GM23338 (cell line): ENCODE results near the gene CEP44. TPM values are rescaled to one million over a fixed set of nuclear protein-coding genes. Genes with fewer than 3 reads are reported as not detected.

Experiments used
- ATAC-seq: fragments of 200-7000 bp; cut with Tn5 transposase; 3 replicates; pipeline ENCODE4 v1.9.1; 2020
- DNase-seq: peaks from one replicate; pipeline ENCODE4 v3.0.0-alpha.2; 2015; ENCODE audit warnings: low spot score
- H2AFZ ChIP-seq: fragments of 200-600 bp; sonication (generic); 2 replicates; pipeline ENCODE4 v1.8.0; 2016; ENCODE audit warnings: antibody characterized with exemption, mild to moderate bottlenecking, moderate library complexity
- H3F3A ChIP-seq: fragments of 200-600 bp; sonication (generic); replicated peaks from 2 replicates; pipeline ENCODE4 v1.8.0; 2017; ENCODE audit warnings: antibody characterized with exemption, mixed run types, low read depth
- H3K27ac ChIP-seq: fragments of 200-600 bp; sonication (generic); 2 replicates; pipeline ENCODE4 v1.6.1; 2016; ENCODE audit warnings: low read depth
- H3K27me3 ChIP-seq: fragments of 200-600 bp; sonication (generic); 2 replicates; pipeline ENCODE4 v1.8.0; 2016; ENCODE audit warnings: mild to moderate bottlenecking, mixed run types, moderate library complexity; ENCODE audit not compliant: insufficient read depth
- H3K36me3 ChIP-seq: fragments of 200-600 bp; sonication (generic); 2 replicates; pipeline ENCODE4 v1.8.0; 2016; ENCODE audit warnings: mild to moderate bottlenecking; ENCODE audit not compliant: insufficient read depth
- H3K4me1 ChIP-seq: fragments of 200-600 bp; sonication (generic); 2 replicates; pipeline ENCODE4 v1.8.0; 2016; ENCODE audit warnings: mild to moderate bottlenecking, moderate library complexity; ENCODE audit not compliant: insufficient read depth
- H3K4me2 ChIP-seq: fragments of 200-600 bp; sonication (generic); 2 replicates; pipeline ENCODE4 v1.7.1; 2017; ENCODE audit warnings: mixed run types
- H3K4me3 ChIP-seq: fragments of 200-600 bp; sonication (generic); 2 replicates; pipeline ENCODE4 v1.6.1; 2016; ENCODE audit warnings: mixed run types
- H3K79me2 ChIP-seq: fragments of 200-600 bp; sonication (generic); replicated peaks from 2 replicates; pipeline ENCODE4 v1.8.0; 2017; ENCODE audit warnings: mild to moderate bottlenecking; ENCODE audit not compliant: insufficient read depth
- H3K9me2 ChIP-seq: fragments of 200-600 bp; sonication (generic); 2 replicates; pipeline ENCODE4 v1.8.0; 2017; ENCODE audit not compliant: insufficient read depth
- H4K20me1 ChIP-seq: fragments of 200-600 bp; sonication (generic); replicated peaks from 2 replicates; pipeline ENCODE4 v1.8.0; 2017; ENCODE audit warnings: mild to moderate bottlenecking; ENCODE audit not compliant: insufficient read depth
- H3K27ac Mint-ChIP-seq: 2 replicates; pipeline ENCODE4 v1.8.0; 2020; ENCODE audit warnings: inconsistent platforms, mild to moderate bottlenecking, moderate library complexity, mixed read lengths
- H3K27me3 Mint-ChIP-seq: 3 replicates; pipeline ENCODE4 v1.8.0; 2022; ENCODE audit warnings: low read depth, mild to moderate bottlenecking, moderate library complexity, mixed read lengths, inconsistent platforms; ENCODE audit not compliant: insufficient read depth, poor library complexity
- H3K36me3 Mint-ChIP-seq: 3 replicates; pipeline ENCODE4 v1.8.0; 2021; ENCODE audit warnings: low read depth, mild to moderate bottlenecking, inconsistent platforms, moderate library complexity, mixed read lengths
- H3K4me1 Mint-ChIP-seq: 3 replicates; pipeline ENCODE4 v1.8.0; 2020; ENCODE audit warnings: mild to moderate bottlenecking, inconsistent platforms, mixed read lengths
- H3K4me3 Mint-ChIP-seq: 3 replicates; pipeline ENCODE4 v1.8.0; 2021; ENCODE audit warnings: moderate library complexity, mild to moderate bottlenecking, inconsistent platforms, mixed read lengths
- H3K9me3 Mint-ChIP-seq: 3 replicates; pipeline ENCODE4 v1.8.0; 2020; ENCODE audit warnings: moderate library complexity, mild to moderate bottlenecking, inconsistent platforms, mixed read lengths
- CREB1 ChIP-seq: fragments of 250-450 bp; sonication (Bioruptor Pico); IDR thresholded peaks from 2 replicates; pipeline ENCODE4 v1.5.0; 2020; ENCODE audit warnings: low read depth, mild to moderate bottlenecking, moderate library complexity
- ETS1 ChIP-seq: IDR thresholded peaks from 2 replicates; pipeline ENCODE4 v1.6.1; 2016; ENCODE audit warnings: antibody characterized with exemption
- EZH2 ChIP-seq: fragments of 200-600 bp; sonication (generic); IDR thresholded peaks from one replicate; pipeline ENCODE4 v1.8.0; 2017; ENCODE audit warnings: antibody characterized with exemption, mild to moderate bottlenecking, low read depth; ENCODE audit not compliant: unreplicated experiment
- EZH2phosphoT487 ChIP-seq: fragments of 200-600 bp; sonication (generic); IDR thresholded peaks from one replicate; pipeline ENCODE4 v1.8.1; 2018; ENCODE audit warnings: antibody characterized with exemption; ENCODE audit not compliant: unreplicated experiment
- JUNB ChIP-seq: IDR thresholded peaks from one replicate; pipeline ENCODE4 v1.6.1; 2016; ENCODE audit warnings: antibody characterized with exemption; ENCODE audit not compliant: unreplicated experiment
- NANOG ChIP-seq: IDR thresholded peaks from 2 replicates; pipeline ENCODE4 v1.6.1; 2016; ENCODE audit warnings: antibody characterized with exemption, borderline replicate concordance
- POLR2AphosphoS5 ChIP-seq: IDR thresholded peaks from 2 replicates; pipeline ENCODE4 v1.6.1; 2016; ENCODE audit warnings: antibody characterized with exemption, low read depth
- REST ChIP-seq: IDR thresholded peaks from one replicate; pipeline ENCODE4 v1.6.1; 2018; ENCODE audit warnings: antibody characterized with exemption; ENCODE audit not compliant: unreplicated experiment
- STAT1 ChIP-seq: IDR thresholded peaks from one replicate; pipeline ENCODE4 v1.6.1; 2016; ENCODE audit warnings: antibody characterized with exemption; ENCODE audit not compliant: unreplicated experiment
- ZNF114 ChIP-seq: fragments of 250-450 bp; sonication (Bioruptor Pico); IDR thresholded peaks from 2 replicates; pipeline ENCODE4 v1.5.0; 2020; ENCODE audit warnings: mild to moderate bottlenecking, moderate library complexity
- ZNF331 ChIP-seq: fragments of 250-450 bp; sonication (Bioruptor Pico); IDR thresholded peaks from 2 replicates; pipeline ENCODE4 v1.5.0; 2020; ENCODE audit warnings: low read depth, mild to moderate bottlenecking, moderate library complexity
- polyA plus RNA-seq: library from polyadenylated mRNA; unstranded; fragments of >200 nt; fragmentation: Nextera tagmentation; extraction: Ambion mirVana; gene quantifications from 2 replicates; pipeline ENCODE4 v1.2.1, GENCODE V29; 2016
- total RNA-seq: library from RNA; depleted of rRNA; stranded (reverse); fragments of >200 nt; shearing (Covaris generic); gene quantifications from 2 replicates; pipeline ENCODE4 v1.2.3, GENCODE V29; 2014
- TF ChIP-seq, protein P1 (sequence below), 2 experiments: fragments of 200-600 bp in 1 of 2; sonication (generic) in 1 of 2; conservative IDR thresholded peaks; 2 replicates each; pipeline versions ENCODE4 v1.5.1 to v1.6.1; 2016 to 2017; ENCODE audit warnings: antibody characterized with exemption in 2 of 2, low read depth in 2 of 2, mild to moderate bottlenecking in 2 of 2, moderate library complexity in 1 of 2
- TF ChIP-seq, protein P2 (sequence below): fragments of 250-450 bp; sonication (Bioruptor Pico); IDR thresholded peaks from 2 replicates; pipeline ENCODE4 v1.5.0; 2020; ENCODE audit warnings: mild to moderate bottlenecking, moderate library complexity

Gene CEP44
- total and polyA plus RNA-seq, 2 experiments from 2014 or later, result 12.1 to 17.4 TPM

- Histone ChIP-seq H3K27ac (no peak overlapping the region), H3K4me2 (no peak overlapping the region), H3K9me2 (no peaks in the 10 kb centered on the region), H3K27me3 (no peaks in the 10 kb centered on the region), H3K36me3 (no peaks in the 10 kb centered on the region), H3K4me1 (no peaks in the 10 kb centered on the region), H3F3A (no peaks in the 10 kb centered on the region), H2AFZ (no peak overlapping the region), H3K79me2 (no peaks in the 10 kb centered on the region), H3K4me3 (no peak overlapping the region), H4K20me1 (no peaks in the 10 kb centered on the region)
- DNase-seq (no peak), ATAC-seq (no peak)
- Mint-ChIP-seq H3K9me3 (no peaks in the 10 kb centered on the region; the same call in 2 of the 3 replicates), H3K27me3 (peaks cover 1% of the 10 kb centered on the region), H3K4me1 (no peaks in the 10 kb centered on the region), H3K36me3 (no peaks in the 10 kb centered on the region), H3K4me3 (no peak overlapping the region), H3K27ac (no peak overlapping the region)
- no peak for TF ChIP-seq POLR2AphosphoS5
- TF ChIP-seq ETS1, result no peak
- TF ChIP-seq STAT1, result no peak
- no peak for TF ChIP-seq EZH2phosphoT487
- no peak for TF ChIP-seq NANOG
- TF ChIP-seq REST, result no peak
- no peak for TF ChIP-seq EZH2
- TF ChIP-seq, protein P1, sequence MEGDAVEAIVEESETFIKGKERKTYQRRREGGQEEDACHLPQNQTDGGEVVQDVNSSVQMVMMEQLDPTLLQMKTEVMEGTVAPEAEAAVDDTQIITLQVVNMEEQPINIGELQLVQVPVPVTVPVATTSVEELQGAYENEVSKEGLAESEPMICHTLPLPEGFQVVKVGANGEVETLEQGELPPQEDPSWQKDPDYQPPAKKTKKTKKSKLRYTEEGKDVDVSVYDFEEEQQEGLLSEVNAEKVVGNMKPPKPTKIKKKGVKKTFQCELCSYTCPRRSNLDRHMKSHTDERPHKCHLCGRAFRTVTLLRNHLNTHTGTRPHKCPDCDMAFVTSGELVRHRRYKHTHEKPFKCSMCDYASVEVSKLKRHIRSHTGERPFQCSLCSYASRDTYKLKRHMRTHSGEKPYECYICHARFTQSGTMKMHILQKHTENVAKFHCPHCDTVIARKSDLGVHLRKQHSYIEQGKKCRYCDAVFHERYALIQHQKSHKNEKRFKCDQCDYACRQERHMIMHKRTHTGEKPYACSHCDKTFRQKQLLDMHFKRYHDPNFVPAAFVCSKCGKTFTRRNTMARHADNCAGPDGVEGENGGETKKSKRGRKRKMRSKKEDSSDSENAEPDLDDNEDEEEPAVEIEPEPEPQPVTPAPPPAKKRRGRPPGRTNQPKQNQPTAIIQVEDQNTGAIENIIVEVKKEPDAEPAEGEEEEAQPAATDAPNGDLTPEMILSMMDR (conservative IDR thresholded peaks at IDR 0.05; ENCODE audit: low read depth in 2 of 2), result no peak
- no peak for TF ChIP-seq ZNF331 (CRISPR knock-in tag)
- no peak for TF ChIP-seq ZNF114
- TF ChIP-seq, protein P2, sequence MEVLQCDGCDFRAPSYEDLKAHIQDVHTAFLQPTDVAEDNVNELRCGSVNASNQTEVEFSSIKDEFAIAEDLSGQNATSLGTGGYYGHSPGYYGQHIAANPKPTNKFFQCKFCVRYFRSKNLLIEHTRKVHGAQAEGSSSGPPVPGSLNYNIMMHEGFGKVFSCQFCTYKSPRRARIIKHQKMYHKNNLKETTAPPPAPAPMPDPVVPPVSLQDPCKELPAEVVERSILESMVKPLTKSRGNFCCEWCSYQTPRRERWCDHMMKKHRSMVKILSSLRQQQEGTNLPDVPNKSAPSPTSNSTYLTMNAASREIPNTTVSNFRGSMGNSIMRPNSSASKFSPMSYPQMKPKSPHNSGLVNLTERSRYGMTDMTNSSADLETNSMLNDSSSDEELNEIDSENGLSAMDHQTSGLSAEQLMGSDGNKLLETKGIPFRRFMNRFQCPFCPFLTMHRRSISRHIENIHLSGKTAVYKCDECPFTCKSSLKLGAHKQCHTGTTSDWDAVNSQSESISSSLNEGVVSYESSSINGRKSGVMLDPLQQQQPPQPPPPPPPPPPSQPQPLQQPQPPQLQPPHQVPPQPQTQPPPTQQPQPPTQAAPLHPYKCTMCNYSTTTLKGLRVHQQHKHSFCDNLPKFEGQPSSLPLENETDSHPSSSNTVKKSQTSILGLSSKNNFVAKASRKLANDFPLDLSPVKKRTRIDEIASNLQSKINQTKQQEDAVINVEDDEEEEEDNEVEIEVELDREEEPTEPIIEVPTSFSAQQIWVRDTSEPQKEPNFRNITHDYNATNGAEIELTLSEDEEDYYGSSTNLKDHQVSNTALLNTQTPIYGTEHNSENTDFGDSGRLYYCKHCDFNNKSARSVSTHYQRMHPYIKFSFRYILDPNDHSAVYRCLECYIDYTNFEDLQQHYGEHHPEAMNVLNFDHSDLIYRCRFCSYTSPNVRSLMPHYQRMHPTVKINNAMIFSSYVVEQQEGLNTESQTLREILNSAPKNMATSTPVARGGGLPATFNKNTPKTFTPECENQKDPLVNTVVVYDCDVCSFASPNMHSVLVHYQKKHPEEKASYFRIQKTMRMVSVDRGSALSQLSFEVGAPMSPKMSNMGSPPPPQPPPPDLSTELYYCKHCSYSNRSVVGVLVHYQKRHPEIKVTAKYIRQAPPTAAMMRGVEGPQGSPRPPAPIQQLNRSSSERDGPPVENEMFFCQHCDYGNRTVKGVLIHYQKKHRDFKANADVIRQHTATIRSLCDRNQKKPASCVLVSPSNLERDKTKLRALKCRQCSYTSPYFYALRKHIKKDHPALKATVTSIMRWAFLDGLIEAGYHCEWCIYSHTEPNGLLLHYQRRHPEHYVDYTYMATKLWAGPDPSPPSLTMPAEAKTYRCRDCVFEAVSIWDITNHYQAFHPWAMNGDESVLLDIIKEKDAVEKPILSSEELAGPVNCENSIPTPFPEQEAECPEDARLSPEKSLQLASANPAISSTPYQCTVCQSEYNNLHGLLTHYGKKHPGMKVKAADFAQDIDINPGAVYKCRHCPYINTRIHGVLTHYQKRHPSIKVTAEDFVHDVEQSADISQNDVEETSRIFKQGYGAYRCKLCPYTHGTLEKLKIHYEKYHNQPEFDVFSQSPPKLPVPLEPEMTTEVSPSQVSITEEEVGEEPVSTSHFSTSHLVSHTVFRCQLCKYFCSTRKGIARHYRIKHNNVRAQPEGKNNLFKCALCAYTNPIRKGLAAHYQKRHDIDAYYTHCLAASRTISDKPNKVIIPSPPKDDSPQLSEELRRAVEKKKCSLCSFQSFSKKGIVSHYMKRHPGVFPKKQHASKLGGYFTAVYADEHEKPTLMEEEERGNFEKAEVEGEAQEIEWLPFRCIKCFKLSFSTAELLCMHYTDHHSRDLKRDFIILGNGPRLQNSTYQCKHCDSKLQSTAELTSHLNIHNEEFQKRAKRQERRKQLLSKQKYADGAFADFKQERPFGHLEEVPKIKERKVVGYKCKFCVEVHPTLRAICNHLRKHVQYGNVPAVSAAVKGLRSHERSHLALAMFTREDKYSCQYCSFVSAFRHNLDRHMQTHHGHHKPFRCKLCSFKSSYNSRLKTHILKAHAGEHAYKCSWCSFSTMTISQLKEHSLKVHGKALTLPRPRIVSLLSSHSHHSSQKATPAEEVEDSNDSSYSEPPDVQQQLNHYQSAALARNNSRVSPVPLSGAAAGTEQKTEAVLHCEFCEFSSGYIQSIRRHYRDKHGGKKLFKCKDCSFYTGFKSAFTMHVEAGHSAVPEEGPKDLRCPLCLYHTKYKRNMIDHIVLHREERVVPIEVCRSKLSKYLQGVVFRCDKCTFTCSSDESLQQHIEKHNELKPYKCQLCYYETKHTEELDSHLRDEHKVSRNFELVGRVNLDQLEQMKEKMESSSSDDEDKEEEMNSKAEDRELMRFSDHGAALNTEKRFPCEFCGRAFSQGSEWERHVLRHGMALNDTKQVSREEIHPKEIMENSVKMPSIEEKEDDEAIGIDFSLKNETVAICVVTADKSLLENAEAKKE (CRISPR knock-in tag), result no peak
- no peak for TF ChIP-seq CREB1 (CRISPR knock-in tag)
- TF ChIP-seq JUNB, result no peak
Observed at GRCh38 chr4:174357321-174357720, 73.6 kb downstream of the CEP44 start.
